A673 (cell line): ENCODE measurements around the gene MN1.

Source experiments
- CTCF ChIP-seq: fragments of 300-800, 200-600 bp; sonication (generic); conservative IDR thresholded peaks from 2 replicates; pipeline ENCODE4 v1.5.1; 2017; ENCODE audit warnings: low read depth, mild to moderate bottlenecking, antibody characterized with exemption, low read length, moderate library complexity, mixed read lengths
- EZH2 ChIP-seq: fragments of 200-600 bp; sonication (generic); IDR thresholded peaks from 2 replicates; pipeline ENCODE4 v1.6.1; 2017; ENCODE audit warnings: borderline replicate concordance, low read depth, mild to moderate bottlenecking, mixed read lengths, antibody characterized with exemption, low read length; ENCODE audit not compliant: poor library complexity, severe bottlenecking

GRCh38 chr22:27800250-27801201 lies 1.0 kb downstream of the MN1 start:
- TF ChIP-seq CTCF: no peak
- no peak for TF ChIP-seq EZH2
